ENCODE data around the gene CDC42EP3. TPM values are rescaled to one million over a fixed set of nuclear protein-coding genes. Genes with fewer than 3 reads are reported as not detected.

The CDC42EP3 gene, protein sequence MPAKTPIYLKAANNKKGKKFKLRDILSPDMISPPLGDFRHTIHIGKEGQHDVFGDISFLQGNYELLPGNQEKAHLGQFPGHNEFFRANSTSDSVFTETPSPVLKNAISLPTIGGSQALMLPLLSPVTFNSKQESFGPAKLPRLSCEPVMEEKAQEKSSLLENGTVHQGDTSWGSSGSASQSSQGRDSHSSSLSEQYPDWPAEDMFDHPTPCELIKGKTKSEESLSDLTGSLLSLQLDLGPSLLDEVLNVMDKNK
- total RNA-seq, result 10 to 100 TPM; 12.0 to 82.7 (median 22.3) TPM
- 10 to 100 TPM; 27.6 to 40.3 TPM for polyA plus RNA-seq
- long read RNA-seq, donor 1, full-length matches to known transcripts, result 119 of 165 reads
- long read RNA-seq, donor 1, partial matches to known transcripts, result 0 of 165 reads
- long read RNA-seq, donor 1, other reads (novel, unspliced or antisense), result 46 of 165 reads
- long read RNA-seq, donor 2, full-length matches to known transcripts, result 4 of 4 reads
- long read RNA-seq, donor 2, partial matches to known transcripts, result 0 of 4 reads
- long read RNA-seq, donor 2, other reads (novel, unspliced or antisense), result 0 of 4 reads
- long read RNA-seq, donor 3, full-length matches to known transcripts, result 74 of 94 reads
- long read RNA-seq, donor 3, partial matches to known transcripts, result 0 of 94 reads
- long read RNA-seq, donor 3, other reads (novel, unspliced or antisense), result 20 of 94 reads

DNA sequence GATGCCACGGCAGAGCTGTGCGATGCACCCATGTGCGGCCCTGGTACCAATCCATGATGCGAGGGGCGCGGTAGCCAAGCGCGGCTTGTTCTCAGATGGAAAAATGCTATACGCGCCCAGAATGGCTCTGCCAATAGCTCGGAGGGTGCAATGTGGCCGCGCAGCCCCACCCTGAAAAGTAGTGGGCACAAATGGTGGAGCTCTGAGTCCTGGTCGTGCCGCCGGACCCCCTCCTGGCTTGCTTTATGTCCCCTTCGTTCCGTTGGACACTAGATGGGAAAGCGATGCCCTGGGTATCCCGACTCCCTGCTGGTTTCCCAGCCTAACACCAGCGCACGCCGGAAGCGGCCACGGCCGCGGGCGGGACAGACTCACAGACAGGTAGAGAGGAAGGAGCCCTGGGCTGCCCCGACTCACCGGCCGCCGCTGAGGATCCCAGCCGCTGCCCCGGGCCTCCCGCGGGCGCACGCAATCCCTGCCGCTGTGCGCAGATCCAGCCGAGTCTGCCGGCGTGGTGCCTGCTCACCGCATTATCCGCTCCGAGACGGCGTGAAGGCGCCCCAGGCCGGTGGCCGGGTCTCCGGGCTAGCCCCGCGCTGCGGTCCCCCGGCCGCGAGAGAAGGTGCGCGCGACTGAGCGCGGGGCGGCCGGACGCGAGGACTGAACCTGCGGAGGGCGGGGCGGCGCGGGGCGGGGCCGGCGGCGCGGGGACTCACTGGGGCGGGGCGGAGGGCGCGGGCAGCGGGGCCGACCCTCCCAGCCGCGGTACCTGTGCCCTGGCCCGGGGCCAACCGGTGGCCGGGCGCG is at the start of gene CDC42EP3:
Gene CDC42EP3, minus strand, starts transcription at position 634 of the 807 bp plus-strand sequence. CDS start 25,055 bp downstream, outside the sequence.
- Histone ChIP-seq H3K27ac (peak within 1 kb of the TSS; percentile 73 to 74), H3K27me3 (no peaks in the 10 kb centered on the region), H3K4me1 (ENCODE audit: insufficient read depth) (peaks cover 3% of the 10 kb centered on the region), H3K36me3 (no peaks in the 10 kb centered on the region), H3K9me3 (no peaks in the 10 kb centered on the region), H3K4me3 (peak within 1 kb of the TSS; percentile 96)
- peak; percentile 46 to 78 (median 65) for DNase-seq
- TF ChIP-seq POLR2A (IDR thresholded peaks at IDR 0.05), result peak; percentile 29
- TF ChIP-seq, protein P1, sequence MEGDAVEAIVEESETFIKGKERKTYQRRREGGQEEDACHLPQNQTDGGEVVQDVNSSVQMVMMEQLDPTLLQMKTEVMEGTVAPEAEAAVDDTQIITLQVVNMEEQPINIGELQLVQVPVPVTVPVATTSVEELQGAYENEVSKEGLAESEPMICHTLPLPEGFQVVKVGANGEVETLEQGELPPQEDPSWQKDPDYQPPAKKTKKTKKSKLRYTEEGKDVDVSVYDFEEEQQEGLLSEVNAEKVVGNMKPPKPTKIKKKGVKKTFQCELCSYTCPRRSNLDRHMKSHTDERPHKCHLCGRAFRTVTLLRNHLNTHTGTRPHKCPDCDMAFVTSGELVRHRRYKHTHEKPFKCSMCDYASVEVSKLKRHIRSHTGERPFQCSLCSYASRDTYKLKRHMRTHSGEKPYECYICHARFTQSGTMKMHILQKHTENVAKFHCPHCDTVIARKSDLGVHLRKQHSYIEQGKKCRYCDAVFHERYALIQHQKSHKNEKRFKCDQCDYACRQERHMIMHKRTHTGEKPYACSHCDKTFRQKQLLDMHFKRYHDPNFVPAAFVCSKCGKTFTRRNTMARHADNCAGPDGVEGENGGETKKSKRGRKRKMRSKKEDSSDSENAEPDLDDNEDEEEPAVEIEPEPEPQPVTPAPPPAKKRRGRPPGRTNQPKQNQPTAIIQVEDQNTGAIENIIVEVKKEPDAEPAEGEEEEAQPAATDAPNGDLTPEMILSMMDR (IDR thresholded peaks at IDR 0.05), result no peak
- TF ChIP-seq EP300 (IDR thresholded peaks at IDR 0.05), result no peak
- intact Hi-C loops (cut with DNase I), result loop anchor here in 2 of 4 donors (5.0 to 10.0 kb wide), 2 partner anchors 154 to 254 kb away; no protein-coding TSS in a partner anchor
- WGBS, 3 donors, result 0% methylated on average over 19 to 90 of the region's 90 CpGs

DNA sequence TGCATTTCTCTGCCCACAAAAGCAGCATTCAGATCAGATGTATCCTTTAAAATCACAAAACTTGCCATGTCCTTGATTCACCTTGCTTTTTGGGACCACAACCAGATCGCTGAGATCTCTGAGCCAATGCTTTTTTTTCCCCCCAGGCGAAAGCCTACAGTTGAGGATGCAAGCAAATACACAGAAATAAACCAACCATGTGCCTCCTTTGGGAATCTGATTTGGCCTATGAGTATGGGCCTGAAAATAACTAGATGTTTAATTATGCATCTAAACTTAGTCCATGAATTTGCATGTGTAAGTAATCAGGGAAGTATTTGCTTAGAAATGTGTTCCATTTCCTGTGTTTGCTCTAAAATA is 49.7 kb upstream of the CDC42EP3 start:
- no peak overlapping the region for H3K27ac ChIP-seq
- intact Hi-C loops (cut with DNase I), result no loop called here

DNA sequence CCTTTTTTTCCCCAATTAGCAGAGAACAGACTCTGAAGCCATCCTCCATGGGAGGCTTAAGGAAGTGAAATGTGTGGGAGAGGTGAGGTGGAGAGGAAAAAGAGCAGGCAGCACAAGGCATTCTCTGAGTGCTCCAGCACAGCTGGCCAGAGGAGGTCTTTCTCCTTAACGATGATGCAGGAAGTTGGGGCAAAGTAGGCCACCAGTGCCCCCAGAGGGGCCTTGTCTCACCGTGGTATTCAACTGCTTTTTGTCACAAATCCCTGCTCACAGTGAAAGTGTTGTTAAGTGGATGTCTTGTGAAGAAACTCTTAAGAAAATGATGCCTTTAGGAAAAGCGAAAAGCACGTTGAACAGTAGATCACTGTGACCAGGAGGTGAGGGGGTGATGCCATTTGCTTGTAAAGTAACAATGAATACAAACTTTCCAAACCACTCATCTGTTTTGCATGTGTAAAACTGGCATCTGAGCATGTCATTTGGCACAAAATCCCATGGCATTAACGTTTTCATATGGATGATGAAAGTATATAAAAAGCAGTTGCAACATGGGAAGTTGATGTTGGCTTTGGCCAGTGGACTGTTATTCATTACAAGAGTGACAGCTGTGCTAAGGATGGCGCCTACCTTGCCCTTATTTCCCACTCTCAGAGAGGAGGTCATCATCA is 49.2 kb upstream of the CDC42EP3 start:
- DNase-seq, result no peak
- TF ChIP-seq, protein P1 (IDR thresholded peaks at IDR 0.05), result no peak
- TF ChIP-seq POLR2A (IDR thresholded peaks at IDR 0.05) (no peak), EP300 (IDR thresholded peaks at IDR 0.05) (no peak)
- Histone ChIP-seq H3K4me1 (ENCODE audit: insufficient read depth) (no peaks in the 10 kb centered on the region), H3K27me3 (no peaks in the 10 kb centered on the region), H3K9me3 (no peaks in the 10 kb centered on the region), H3K36me3 (no peaks in the 10 kb centered on the region), H3K27ac (no peak overlapping the region), H3K4me3 (no peak overlapping the region)
- intact Hi-C loops (cut with DNase I), result no loop called here
- WGBS, 3 donors, result 63 to 67% (median 66%) methylated on average over 6 of the region's 6 CpGs

More for the DNA sequence above, 49.7 kb upstream of the CDC42EP3 start:
- no peak for DNase-seq
- no peaks in the 10 kb centered on the region for H3K36me3 ChIP-seq
- H3K9me3 ChIP-seq, result no peaks in the 10 kb centered on the region
- no peaks in the 10 kb centered on the region for H3K4me1 ChIP-seq (ENCODE audit: insufficient read depth)
- no peaks in the 10 kb centered on the region for H3K27me3 ChIP-seq
- no peak overlapping the region for H3K4me3 ChIP-seq
- TF ChIP-seq POLR2A (IDR thresholded peaks at IDR 0.05), result no peak
- no peak for TF ChIP-seq EP300 (IDR thresholded peaks at IDR 0.05)
- TF ChIP-seq, protein P1 (IDR thresholded peaks at IDR 0.05), result no peak
- 84 to 94% (median 89%) methylated on average over 2 of the region's 2 CpGs for WGBS, 3 donors
